ENCODE results near the gene PERCC1. TPM values are rescaled to one million over a fixed set of nuclear protein-coding genes. Genes with fewer than 3 reads are reported as not detected.

The PERCC1 gene
- total and polyA plus RNA-seq, 2 donors from 2014 or later = not detected

GRCh38 chr16:1429012-1429411 lies 1.9 kb upstream of the PERCC1 start:
- no peak for FAIRE-seq

DNA sequence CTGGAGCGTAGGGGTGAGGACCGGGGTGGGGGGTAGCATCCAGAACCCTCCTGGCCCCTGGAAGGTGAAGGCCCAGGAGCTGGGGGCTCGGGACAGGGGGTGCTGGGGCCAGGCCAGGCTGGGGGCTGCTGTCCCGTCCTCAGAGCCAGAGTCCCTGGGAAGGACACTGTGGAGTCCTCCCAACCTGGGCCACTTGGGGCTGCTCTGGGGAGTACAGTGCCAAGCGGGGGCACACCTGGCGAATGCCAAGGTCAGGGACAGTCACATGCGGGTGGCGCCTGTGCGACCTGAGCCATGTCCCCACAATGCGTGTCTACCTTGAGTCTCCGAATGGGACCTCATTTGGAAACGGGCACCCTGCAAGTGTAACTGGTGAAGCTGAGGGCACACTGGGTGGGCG lies 1.2 kb upstream of the PERCC1 start:
- no peak overlapping the region for H3K27ac ChIP-seq (ENCODE audit: low read depth in 2 of 2, low read length in 2 of 2)
- no peaks in the 10 kb centered on the region for H3K4me1 ChIP-seq (ENCODE audit: control insufficient read depth in 2 of 3, insufficient read depth in 2 of 3, low read depth in 1 of 3, low read length in 3 of 3)
- H3K27me3 ChIP-seq (ENCODE audit: control insufficient read depth, insufficient read depth, low read length) = no peaks in the 10 kb centered on the region
- H3K36me3 ChIP-seq (ENCODE audit: control insufficient read depth in 2 of 3, insufficient read depth in 3 of 3, low read length in 3 of 3) = no peaks in the 10 kb centered on the region
- intact Hi-C loops (cut with DNase I) = no loop called here
- TF ChIP-seq CTCF (IDR thresholded peaks at IDR 0.05; ENCODE audit: borderline replicate concordance, extremely low read depth, insufficient read depth) = no peak
- no peak for FAIRE-seq
- no peaks in the 10 kb centered on the region for H3K9me3 ChIP-seq (ENCODE audit: control insufficient read depth in 2 of 3, insufficient read depth in 1 of 3, low read length in 3 of 3)
- H3K9ac ChIP-seq (ENCODE audit: low read length in 3 of 3) = no peak overlapping the region
- DNase-seq = peak in 1 of 5 donors; percentile 72
- no peak overlapping the region for H3K4me3 ChIP-seq (ENCODE audit: low read length in 3 of 3)

More at GRCh38 chr16:1429012-1429411, 1.9 kb upstream of the PERCC1 start:
- DNase-seq = peak in 2 of 5 donors; percentile 70 to 81
- no peaks in the 10 kb centered on the region for H3K4me1 ChIP-seq (ENCODE audit: control insufficient read depth in 2 of 3, insufficient read depth in 2 of 3, low read depth in 1 of 3, low read length in 3 of 3)
- H3K9me3 ChIP-seq (ENCODE audit: control insufficient read depth in 2 of 3, insufficient read depth in 1 of 3, low read length in 3 of 3) = no peaks in the 10 kb centered on the region
- H3K36me3 ChIP-seq (ENCODE audit: control insufficient read depth in 2 of 3, insufficient read depth in 3 of 3, low read length in 3 of 3) = no peaks in the 10 kb centered on the region
- H3K27ac ChIP-seq (ENCODE audit: low read depth in 2 of 2, low read length in 2 of 2) = no peak overlapping the region
- intact Hi-C loops (cut with DNase I) = no loop called here
- no peak for TF ChIP-seq CTCF (IDR thresholded peaks at IDR 0.05; ENCODE audit: borderline replicate concordance, extremely low read depth, insufficient read depth)
- H3K4me3 ChIP-seq (ENCODE audit: low read length in 3 of 3) = no peak overlapping the region
- H3K27me3 ChIP-seq (ENCODE audit: control insufficient read depth, insufficient read depth, low read length) = no peaks in the 10 kb centered on the region
- H3K9ac ChIP-seq (ENCODE audit: low read length in 3 of 3) = no peak overlapping the region

GRCh38 chr16:1430214-1430758 lies 592 bp upstream of the PERCC1 start:
- DNase-seq = no peak
- FAIRE-seq = no peak
- H3K4me3 ChIP-seq (ENCODE audit: low read length in 3 of 3) = no peak overlapping the region
- intact Hi-C loops (cut with DNase I) = no loop called here
- no peaks in the 10 kb centered on the region for H3K4me1 ChIP-seq (ENCODE audit: control insufficient read depth in 2 of 3, insufficient read depth in 2 of 3, low read depth in 1 of 3, low read length in 3 of 3)
- TF ChIP-seq CTCF (IDR thresholded peaks at IDR 0.05; ENCODE audit: borderline replicate concordance, extremely low read depth, insufficient read depth) = no peak
- H3K9ac ChIP-seq (ENCODE audit: low read length in 3 of 3) = no peak overlapping the region
- H3K36me3 ChIP-seq (ENCODE audit: control insufficient read depth in 2 of 3, insufficient read depth in 3 of 3, low read length in 3 of 3) = no peaks in the 10 kb centered on the region
- H3K27ac ChIP-seq (ENCODE audit: low read depth in 2 of 2, low read length in 2 of 2) = no peak overlapping the region
- no peaks in the 10 kb centered on the region for H3K9me3 ChIP-seq (ENCODE audit: control insufficient read depth in 2 of 3, insufficient read depth in 1 of 3, low read length in 3 of 3)
- H3K27me3 ChIP-seq (ENCODE audit: control insufficient read depth, insufficient read depth, low read length) = no peaks in the 10 kb centered on the region

All from kidney (tissue), 14 donors.